Loucy (cell line): ENCODE results near the gene AFF1.

Source experiments
- EZH2phosphoT487 ChIP-seq: fragments of 200-600 bp; IDR thresholded peaks from 2 replicates; pipeline ENCODE4 v1.6.1; 2018; ENCODE audit warnings: antibody characterized with exemption, mild to moderate bottlenecking, moderate library complexity, borderline replicate concordance
- TF ChIP-seq, protein P1 (sequence below): fragments of 200-600 bp; sonication (generic); conservative IDR thresholded peaks from 2 replicates; pipeline ENCODE4 v1.5.1; 2014; ENCODE audit warnings: mild to moderate bottlenecking, antibody characterized with exemption, low read length

DNA sequence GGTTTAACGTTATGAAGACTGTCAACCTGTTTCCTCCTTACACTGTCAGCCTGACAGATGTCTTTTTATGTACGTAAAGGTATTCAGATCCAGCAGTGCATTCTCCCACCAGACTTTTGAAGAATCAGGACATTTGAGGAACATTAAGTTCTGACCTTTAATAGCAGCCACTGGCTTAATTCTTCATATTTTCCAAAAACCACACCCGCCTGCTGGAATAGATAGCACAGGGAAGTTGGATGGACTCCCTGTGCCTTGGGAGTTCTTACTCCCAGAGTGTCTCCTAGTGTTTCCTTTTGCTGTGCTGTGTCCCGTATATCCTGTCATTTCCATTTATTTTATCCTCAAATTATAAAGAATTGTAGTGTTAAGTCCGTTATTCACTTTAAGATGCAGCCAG is 94.5 kb downstream of the AFF1 start:
- no peak for TF ChIP-seq EZH2phosphoT487
- TF ChIP-seq, protein P1, sequence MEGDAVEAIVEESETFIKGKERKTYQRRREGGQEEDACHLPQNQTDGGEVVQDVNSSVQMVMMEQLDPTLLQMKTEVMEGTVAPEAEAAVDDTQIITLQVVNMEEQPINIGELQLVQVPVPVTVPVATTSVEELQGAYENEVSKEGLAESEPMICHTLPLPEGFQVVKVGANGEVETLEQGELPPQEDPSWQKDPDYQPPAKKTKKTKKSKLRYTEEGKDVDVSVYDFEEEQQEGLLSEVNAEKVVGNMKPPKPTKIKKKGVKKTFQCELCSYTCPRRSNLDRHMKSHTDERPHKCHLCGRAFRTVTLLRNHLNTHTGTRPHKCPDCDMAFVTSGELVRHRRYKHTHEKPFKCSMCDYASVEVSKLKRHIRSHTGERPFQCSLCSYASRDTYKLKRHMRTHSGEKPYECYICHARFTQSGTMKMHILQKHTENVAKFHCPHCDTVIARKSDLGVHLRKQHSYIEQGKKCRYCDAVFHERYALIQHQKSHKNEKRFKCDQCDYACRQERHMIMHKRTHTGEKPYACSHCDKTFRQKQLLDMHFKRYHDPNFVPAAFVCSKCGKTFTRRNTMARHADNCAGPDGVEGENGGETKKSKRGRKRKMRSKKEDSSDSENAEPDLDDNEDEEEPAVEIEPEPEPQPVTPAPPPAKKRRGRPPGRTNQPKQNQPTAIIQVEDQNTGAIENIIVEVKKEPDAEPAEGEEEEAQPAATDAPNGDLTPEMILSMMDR = no peak
